GM12875 (cell line): ENCODE data around the gene GATM.

ENCODE experiments used
- H3K4me3 ChIP-seq: one replicate; pipeline ENCODE4 v1.5.1; 2011; ENCODE audit warnings: low read depth, low read length, control low read depth
- CTCF ChIP-seq: IDR thresholded peaks from 2 replicates; pipeline ENCODE4 v1.5.1; 2011; ENCODE audit warnings: low read depth, mild to moderate bottlenecking, control low read depth, inconsistent platforms, low read length, moderate library complexity, borderline replicate concordance; ENCODE audit not compliant: insufficient read depth

GATM gene

GRCh38 chr15:45378149-45378912 lies at the start of gene GATM:
GATM (minus strand) TSS chr15:45378544; CDS start chr15:45378453, 91 bp downstream.
- peak within 1 kb of the TSS; percentile 77 for H3K4me3 ChIP-seq
- TF ChIP-seq CTCF: peak; percentile 26; the same call in 1 of the 2 replicates

- H3K4me3 ChIP-seq: no peak overlapping the region
- no peak for TF ChIP-seq CTCF
Measured at GRCh38 chr15:45427085-45427484, 48.7 kb upstream of the GATM start.

- no peak overlapping the region for H3K4me3 ChIP-seq
- no peak for TF ChIP-seq CTCF
Measured at GRCh38 chr15:45425135-45425534, 46.8 kb upstream of the GATM start.

DNA sequence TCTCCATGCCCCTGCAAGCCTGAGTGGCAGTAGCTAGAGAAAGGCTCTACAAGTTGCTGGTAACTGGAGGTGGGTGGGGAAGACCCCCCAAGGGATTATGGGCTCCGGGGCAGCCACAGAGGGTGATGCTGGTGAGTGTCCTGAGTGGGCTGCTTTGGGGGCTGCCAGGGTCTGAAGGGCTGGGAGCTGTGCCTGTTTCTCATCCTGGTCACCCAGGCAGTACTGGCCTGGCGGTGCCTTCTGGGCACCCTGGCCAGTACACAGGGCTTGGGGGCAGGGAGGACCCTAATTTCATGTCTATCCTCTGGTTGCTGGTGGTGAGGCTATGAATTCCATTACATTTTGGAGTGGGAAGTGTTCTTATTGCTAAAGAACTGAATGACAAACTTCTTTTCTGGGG lies 46.1 kb upstream of the GATM start:
- no peak for TF ChIP-seq CTCF
- no peak overlapping the region for H3K4me3 ChIP-seq

GRCh38 chr15:45417303-45417950 lies 39.1 kb upstream of the GATM start:
- no peak for TF ChIP-seq CTCF
- H3K4me3 ChIP-seq: no peak overlapping the region

DNA sequence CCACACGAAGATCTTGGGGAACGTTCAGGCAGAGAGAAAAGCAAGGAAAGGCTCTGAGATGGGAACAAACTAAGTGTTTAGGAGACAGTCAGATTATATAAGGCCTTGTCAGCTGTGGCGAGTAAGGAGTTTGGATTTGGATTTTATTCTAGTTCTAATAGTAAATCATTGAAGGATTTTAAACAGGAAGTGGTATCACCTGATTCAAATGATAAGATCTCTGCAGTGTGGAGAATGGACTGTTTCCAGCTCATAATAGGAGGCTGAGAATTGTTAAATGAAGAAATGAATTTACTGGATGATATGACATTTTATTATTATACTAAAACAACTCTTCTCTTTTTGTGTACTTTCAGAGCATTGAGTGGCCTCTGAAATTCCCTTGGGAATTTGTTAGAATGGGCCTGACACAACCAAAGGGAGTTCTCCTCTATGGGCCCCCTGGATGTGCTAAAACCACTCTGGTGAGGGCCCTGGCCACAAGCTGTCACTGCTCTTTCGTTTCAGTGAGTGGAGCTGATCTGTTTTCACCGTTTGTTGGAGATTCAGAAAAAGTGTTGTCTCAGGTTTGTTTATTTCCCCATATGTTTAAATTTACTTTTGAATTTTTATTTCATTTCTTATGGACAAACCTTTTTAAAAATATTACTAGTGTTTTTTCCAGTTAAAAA lies 36.0 kb upstream of the GATM start:
- no peak for TF ChIP-seq CTCF
- H3K4me3 ChIP-seq: no peak overlapping the region

- no peak overlapping the region for H3K4me3 ChIP-seq
- no peak for TF ChIP-seq CTCF
Measured at GRCh38 chr15:45409596-45409995, 31.3 kb upstream of the GATM start.
